ACHN (cell line): ENCODE data around the gene STIM2.
"Not testable (repeated sequence)": the region's sequence is repeated elsewhere in the genome, so short reads cannot be mapped to it uniquely, and the experiment has no call there.

Source experiments
- DNase-seq: peaks from one replicate; pipeline ENCODE4 v3.0.0-alpha.2; 2015
- in situ Hi-C: cut with HindIII; loops from 2 replicates; pipeline ENCODE4 v1.10.0; 2017; ENCODE audit warnings: low sequenced_read_pairs, low pct_ligation_motif_present, low pct_unique_long_range_greater_than_20kb

STIM2 gene

GRCh38 chr4:26860157-26860921 lies at the start of gene STIM2:
TSS of gene STIM2 (plus strand) at chr4:26860841.
- in situ Hi-C loops = no loop called here
- peak; percentile 94 for DNase-seq

- DNase-seq, in situ Hi-C loops: not testable (repeated sequence)
Observed at GRCh38 chr4:26811571-26811970, 49.1 kb upstream of the STIM2 start.

- in situ Hi-C loops = no loop called here
- DNase-seq = no peak
Observed at GRCh38 chr4:26812049-26812714, 48.5 kb upstream of the STIM2 start.

- in situ Hi-C loops = no loop called here
- no peak for DNase-seq
Observed at GRCh38 chr4:26813698-26814097, 46.9 kb upstream of the STIM2 start.

GRCh38 chr4:26815199-26815598 lies 45.4 kb upstream of the STIM2 start:
- in situ Hi-C loops = no loop called here
- no peak for DNase-seq

- in situ Hi-C loops = no loop called here
- no peak for DNase-seq
Observed at GRCh38 chr4:26815706-26816105, 44.9 kb upstream of the STIM2 start.

- in situ Hi-C loops = no loop called here
- no peak for DNase-seq
Observed at GRCh38 chr4:26819026-26819425, 41.6 kb upstream of the STIM2 start.

- DNase-seq = no peak
- in situ Hi-C loops = no loop called here
Observed at GRCh38 chr4:26819478-26820095, 41.1 kb upstream of the STIM2 start.

- DNase-seq = no peak
- in situ Hi-C loops = no loop called here
Observed at GRCh38 chr4:26820346-26820745, 40.3 kb upstream of the STIM2 start.

GRCh38 chr4:26821031-26821430 lies 39.6 kb upstream of the STIM2 start:
- in situ Hi-C loops = no loop called here
- DNase-seq = no peak

GRCh38 chr4:26821677-26822503 lies 38.8 kb upstream of the STIM2 start:
- in situ Hi-C loops = no loop called here
- DNase-seq = no peak

GRCh38 chr4:26822546-26822945 lies 38.1 kb upstream of the STIM2 start:
- no peak for DNase-seq
- in situ Hi-C loops = no loop called here

GRCh38 chr4:26822974-26823373 lies 37.7 kb upstream of the STIM2 start:
- DNase-seq, in situ Hi-C loops: not testable (repeated sequence)

- in situ Hi-C loops = no loop called here
- no peak for DNase-seq
Observed at GRCh38 chr4:26823583-26823982, 37.1 kb upstream of the STIM2 start.

GRCh38 chr4:26824667-26825066 lies 36.0 kb upstream of the STIM2 start:
- in situ Hi-C loops = no loop called here
- DNase-seq = no peak

GRCh38 chr4:26826721-26827120 lies 33.9 kb upstream of the STIM2 start:
- in situ Hi-C loops = no loop called here
- DNase-seq = peak; percentile 8

- in situ Hi-C loops, DNase-seq: not testable (repeated sequence)
Observed at GRCh38 chr4:26827336-26827735, 33.3 kb upstream of the STIM2 start.

GRCh38 chr4:26827798-26828197 lies 32.8 kb upstream of the STIM2 start:
- in situ Hi-C loops = no loop called here

GRCh38 chr4:26829018-26829417 lies 31.6 kb upstream of the STIM2 start:
- DNase-seq = no peak
- in situ Hi-C loops = no loop called here

More at GRCh38 chr4:26827798-26828197, 32.8 kb upstream of the STIM2 start:
- no peak for DNase-seq
